GM12878 (cell line): ENCODE measurements around the gene NPNT.

ENCODE experiments used
- CTCF ChIP-seq, 3 experiments: IDR thresholded peaks in 2 of 3; conservative IDR thresholded peaks in 1 of 3; 2 replicates each; pipeline ENCODE4 v1.5.1; 2011; ENCODE audit warnings: low read depth in 3 of 3, low read length in 3 of 3, mild to moderate bottlenecking in 3 of 3, control low read depth in 2 of 3, moderate library complexity in 2 of 3, inconsistent platforms in 1 of 3, mixed read lengths in 1 of 3; ENCODE audit not compliant: control insufficient read depth in 2 of 3, insufficient read depth in 1 of 3; ENCODE audit errors: extremely low read depth in 1 of 3
- SUZ12 ChIP-seq: fragments of 200-600 bp; sonication (generic); IDR thresholded peaks from one replicate; pipeline ENCODE4 v1.6.1; 2018; ENCODE audit warnings: antibody characterized with exemption, mild to moderate bottlenecking; ENCODE audit not compliant: unreplicated experiment

- TF ChIP-seq SUZ12 (no peak), CTCF (IDR thresholded peaks at IDR 0.05 in 2 of 3, conservative IDR thresholded peaks at IDR 0.05 in 1 of 3; ENCODE audit: control insufficient read depth in 2 of 3, extremely low read depth in 1 of 3, insufficient read depth in 1 of 3, low read depth in 3 of 3, low read length in 3 of 3) (no peak)
These were observed 20.0 kb upstream of the NPNT start for GRCh38 chr4:105875233-105875632.
